HEK293 (cell line): ENCODE measurements around the gene TSSK6.
A peak's percentile ranks its signal among the peaks of the same experiment; 100 is the strongest.

Experiments used
- BCL11A ChIP-seq: fragments of 450-650 bp; formaldehyde crosslinking; IDR thresholded peaks from 2 replicates; pipeline ENCODE4 v1.5.1; 2016; ENCODE audit warnings: low read depth, missing biosample characterization, missing genetic modification characterization
- CTCF ChIP-seq: fragments of 450-650 bp; formaldehyde crosslinking; IDR thresholded peaks from 2 replicates; pipeline ENCODE4 v1.5.1; 2016; ENCODE audit warnings: missing biosample characterization, missing genetic modification characterization
- GLI2 ChIP-seq: fragments of 450-650 bp; formaldehyde crosslinking; IDR thresholded peaks from 2 replicates; pipeline ENCODE4; 2017; ENCODE audit warnings: missing biosample characterization, missing genetic modification characterization, low read depth, borderline replicate concordance
- HOXA7 ChIP-seq: sonication (generic); formaldehyde crosslinking; IDR thresholded peaks from 2 replicates; pipeline ENCODE4 v1.8.1; 2022; ENCODE audit warnings: missing genetic modification reagents, borderline replicate concordance
- KLF9 ChIP-seq: fragments of 450-650 bp; formaldehyde crosslinking; IDR thresholded peaks from 2 replicates; pipeline ENCODE4 v1.5.1; 2016; ENCODE audit warnings: missing biosample characterization, missing genetic modification characterization, low read depth
- MEIS1 ChIP-seq: sonication (generic); formaldehyde crosslinking; IDR thresholded peaks from 2 replicates; pipeline ENCODE4 v1.8.1; 2022; ENCODE audit warnings: missing genetic modification reagents, mild to moderate bottlenecking, borderline replicate concordance
- MYNN ChIP-seq: fragments of 450-650 bp; formaldehyde crosslinking; IDR thresholded peaks from 2 replicates; pipeline ENCODE4 v1.5.1; 2016; ENCODE audit warnings: missing biosample characterization, missing genetic modification characterization, borderline replicate concordance
- MZF1 ChIP-seq: fragments of 450-650 bp; formaldehyde crosslinking; IDR thresholded peaks from 2 replicates; pipeline ENCODE4 v1.5.1; 2017; ENCODE audit warnings: missing biosample characterization, missing genetic modification characterization, borderline replicate concordance
- OSR2 ChIP-seq: fragments of 450-650 bp; formaldehyde crosslinking; IDR thresholded peaks from 2 replicates; pipeline ENCODE4 v1.5.1; 2016; ENCODE audit warnings: missing biosample characterization, missing genetic modification characterization
- RBAK ChIP-seq: fragments of 450-650 bp; formaldehyde crosslinking; IDR thresholded peaks from 2 replicates; pipeline ENCODE4 v1.5.1; 2016; ENCODE audit warnings: missing biosample characterization, missing genetic modification characterization
- ZNF112 ChIP-seq: fragments of 450-650 bp; formaldehyde crosslinking; IDR thresholded peaks from 2 replicates; pipeline ENCODE4 v1.5.0; 2017; ENCODE audit warnings: missing biosample characterization, missing genetic modification characterization
- ZNF138 ChIP-seq: fragments of 450-650 bp; formaldehyde crosslinking; IDR thresholded peaks from 2 replicates; pipeline ENCODE4 v1.5.1; 2016; ENCODE audit warnings: missing biosample characterization, missing genetic modification characterization, borderline replicate concordance
- ZNF302 ChIP-seq: fragments of 450-650 bp; formaldehyde crosslinking; IDR thresholded peaks from 2 replicates; pipeline ENCODE4 v1.5.1; 2016; ENCODE audit warnings: missing biosample characterization, missing genetic modification characterization, low read depth
- ZNF394 ChIP-seq: fragments of 450-650 bp; formaldehyde crosslinking; IDR thresholded peaks from 2 replicates; pipeline ENCODE4 v1.5.1; 2016; ENCODE audit warnings: missing biosample characterization, missing genetic modification characterization, mild to moderate bottlenecking, moderate library complexity, borderline replicate concordance
- ZNF473 ChIP-seq: fragments of 450-650 bp; formaldehyde crosslinking; IDR thresholded peaks from 2 replicates; pipeline ENCODE4 v1.5.1; 2017; ENCODE audit warnings: missing biosample characterization, missing genetic modification characterization
- ZNF488 ChIP-seq: fragments of 450-650 bp; formaldehyde crosslinking; IDR thresholded peaks from 2 replicates; pipeline ENCODE4 v1.5.1; 2016; ENCODE audit warnings: missing biosample characterization, missing genetic modification characterization
- ZNF529 ChIP-seq: fragments of 450-650 bp; formaldehyde crosslinking; IDR thresholded peaks from 2 replicates; pipeline ENCODE4 v1.5.1; 2017; ENCODE audit warnings: missing genetic modification characterization, missing biosample characterization; ENCODE audit not compliant: insufficient replicate concordance
- ZNF548 ChIP-seq: fragments of 450-650 bp; formaldehyde crosslinking; IDR thresholded peaks from 2 replicates; pipeline ENCODE4 v1.5.1; 2016; ENCODE audit warnings: missing biosample characterization, missing genetic modification characterization
- ZNF571 ChIP-seq: fragments of 450-650 bp; formaldehyde crosslinking; IDR thresholded peaks from 2 replicates; pipeline ENCODE4 v1.5.0; 2017; ENCODE audit warnings: missing biosample characterization, missing genetic modification characterization
- ZNF596 ChIP-seq: fragments of 450-650 bp; IDR thresholded peaks from 2 replicates; pipeline ENCODE4 v1.5.0; 2018; ENCODE audit warnings: missing biosample characterization, mild to moderate bottlenecking, missing genetic modification characterization, moderate library complexity
- ZNF623 ChIP-seq: fragments of 450-650 bp; formaldehyde crosslinking; IDR thresholded peaks from 2 replicates; pipeline ENCODE4 v1.5.1; 2016; ENCODE audit warnings: missing biosample characterization, missing genetic modification characterization
- ZNF639 ChIP-seq: fragments of 450-650 bp; formaldehyde crosslinking; IDR thresholded peaks from 2 replicates; pipeline ENCODE4 v1.5.1; 2016; ENCODE audit warnings: missing biosample characterization, missing genetic modification characterization
- ZNF768 ChIP-seq: fragments of 450-650 bp; formaldehyde crosslinking; IDR thresholded peaks from 2 replicates; pipeline ENCODE4 v1.5.1; 2018; ENCODE audit warnings: missing biosample characterization, mild to moderate bottlenecking, missing genetic modification characterization
- ZNF776 ChIP-seq: fragments of 450-650 bp; formaldehyde crosslinking; IDR thresholded peaks from 2 replicates; pipeline ENCODE4 v1.5.0; 2017; ENCODE audit warnings: missing biosample characterization, missing genetic modification characterization, borderline replicate concordance
- ZNF777 ChIP-seq: fragments of 450-650 bp; formaldehyde crosslinking; IDR thresholded peaks from 2 replicates; pipeline ENCODE4 v1.5.1; 2017; ENCODE audit warnings: missing biosample characterization, missing genetic modification characterization, borderline replicate concordance
- ZNF785 ChIP-seq: fragments of 450-650 bp; formaldehyde crosslinking; IDR thresholded peaks from 2 replicates; pipeline ENCODE4 v1.5.1; 2016; ENCODE audit warnings: missing biosample characterization, missing genetic modification characterization
- ZNF792 ChIP-seq: fragments of 450-650 bp; formaldehyde crosslinking; IDR thresholded peaks from 2 replicates; pipeline ENCODE4 v1.5.1; 2016; ENCODE audit warnings: missing biosample characterization, missing genetic modification characterization
- ZXDB ChIP-seq: fragments of 450-650 bp; formaldehyde crosslinking; IDR thresholded peaks from 2 replicates; pipeline ENCODE4 v1.5.1; 2016; ENCODE audit warnings: missing biosample characterization, missing genetic modification characterization
- TF ChIP-seq, protein P1 (sequence below): fragments of 450-650 bp; formaldehyde crosslinking; IDR thresholded peaks from 2 replicates; pipeline ENCODE4 v1.5.1; 2016; ENCODE audit warnings: missing biosample characterization, missing genetic modification characterization
- TF ChIP-seq, protein P2 (sequence below): fragments of 450-650 bp; formaldehyde crosslinking; IDR thresholded peaks from 2 replicates; pipeline ENCODE4 v1.5.1; 2016; ENCODE audit warnings: missing biosample characterization, missing genetic modification characterization
- TF ChIP-seq, protein P3 (sequence below): fragments of 450-650 bp; IDR thresholded peaks from 2 replicates; pipeline ENCODE4 v1.5.1; 2018; ENCODE audit warnings: missing biosample characterization, missing genetic modification characterization

TSSK6 gene

DNA sequence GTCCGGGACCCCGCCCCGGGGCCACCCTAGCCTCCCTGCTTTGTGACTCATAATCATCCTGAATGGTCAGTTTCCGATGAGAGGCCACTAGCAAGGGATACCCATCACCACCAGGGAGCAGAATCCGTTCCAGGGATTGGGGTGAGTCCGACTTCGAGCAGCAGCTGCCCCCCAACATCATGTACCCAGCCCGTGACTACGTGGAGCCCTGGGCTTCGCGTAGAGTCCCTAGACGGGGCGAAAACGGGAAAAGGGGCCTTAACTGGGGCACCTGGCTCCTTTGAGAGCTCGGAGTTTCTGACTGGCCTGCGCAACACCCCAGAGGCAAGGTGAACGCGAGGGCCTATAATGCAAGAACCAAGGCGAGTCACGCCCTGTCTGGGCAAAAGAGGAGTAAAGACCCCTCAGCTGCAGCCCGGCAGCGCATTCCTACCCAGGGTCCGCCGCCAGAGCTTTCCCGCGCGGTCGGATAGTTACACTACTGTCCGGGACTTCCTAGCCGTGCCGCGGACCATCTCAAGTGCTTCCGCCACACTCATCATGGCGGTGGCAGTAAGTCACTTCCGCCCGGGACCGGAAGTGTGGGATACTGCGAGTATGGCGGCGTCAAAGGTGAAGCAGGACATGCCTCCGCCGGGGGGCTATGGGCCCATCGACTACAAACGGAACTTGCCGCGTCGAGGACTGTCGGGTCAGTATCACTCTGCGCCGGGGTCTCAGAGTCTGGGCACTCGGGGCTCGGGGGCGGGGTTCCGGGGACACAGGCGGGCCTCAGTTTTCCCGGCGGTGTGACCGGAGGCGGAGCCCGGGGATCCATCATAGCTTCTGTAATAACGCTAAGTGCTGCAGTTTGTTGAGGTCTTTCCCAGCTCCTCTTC lies 533 bp upstream of the TSSK6 start, which contains the start of gene NDUFA13 (continued):
- TF ChIP-seq OSR2 (tag by site-specific recombination) (no peak), ZNF623 (tag by site-specific recombination) (no peak), GLI2 (tag by site-specific recombination) (no peak), ZNF792 (no peak), ZNF548 (tag by site-specific recombination) (no peak), ZNF488 (tag by site-specific recombination) (no peak), ZNF639 (tag by site-specific recombination) (peak; percentile 81), ZNF571 (tag by site-specific recombination) (no peak), RBAK (tag by site-specific recombination) (no peak), ZNF776 (tag by site-specific recombination) (no peak), ZXDB (peak; percentile 82; the same call in 1 of the 2 replicates), ZNF473 (tag by site-specific recombination) (no peak), CTCF (tag by site-specific recombination) (no peak), MEIS1 (CRISPR knock-in tag) (no peak), ZNF596 (tag by site-specific recombination) (no peak), HOXA7 (CRISPR knock-in tag) (no peak), ZNF785 (tag by site-specific recombination) (no peak), ZNF302 (tag by site-specific recombination) (no peak), BCL11A (no peak), ZNF394 (peak; percentile 38; the same call in 1 of the 2 replicates), ZNF112 (tag by site-specific recombination) (no peak), ZNF768 (no peak), ZNF777 (tag by site-specific recombination) (no peak), MYNN (tag by site-specific recombination) (no peak), KLF9 (peak; percentile 28; the same call in 1 of the 2 replicates), ZNF138 (tag by site-specific recombination) (no peak), MZF1 (tag by site-specific recombination) (no peak), ZNF529 (tag by site-specific recombination) (no peak)
- TF ChIP-seq, protein P1, sequence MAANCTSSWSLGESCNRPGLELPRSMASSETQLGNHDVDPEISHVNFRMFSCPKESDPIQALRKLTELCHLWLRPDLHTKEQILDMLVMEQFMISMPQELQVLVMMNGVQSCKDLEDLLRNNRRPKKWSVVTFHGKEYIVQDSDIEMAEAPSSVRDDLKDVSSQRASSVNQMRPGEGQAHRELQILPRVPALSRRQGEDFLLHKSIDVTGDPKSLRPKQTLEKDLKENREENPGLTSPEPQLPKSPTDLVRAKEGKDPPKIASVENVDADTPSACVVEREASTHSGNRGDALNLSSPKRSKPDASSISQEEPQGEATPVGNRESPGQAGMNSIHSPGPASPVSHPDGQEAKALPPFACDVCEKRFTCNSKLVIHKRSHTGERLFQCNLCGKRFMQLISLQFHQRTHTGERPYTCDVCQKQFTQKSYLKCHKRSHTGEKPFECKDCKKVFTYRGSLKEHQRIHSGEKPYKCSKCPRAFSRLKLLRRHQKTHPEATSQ (tag by site-specific recombination), result no peak
- TF ChIP-seq, protein P2, sequence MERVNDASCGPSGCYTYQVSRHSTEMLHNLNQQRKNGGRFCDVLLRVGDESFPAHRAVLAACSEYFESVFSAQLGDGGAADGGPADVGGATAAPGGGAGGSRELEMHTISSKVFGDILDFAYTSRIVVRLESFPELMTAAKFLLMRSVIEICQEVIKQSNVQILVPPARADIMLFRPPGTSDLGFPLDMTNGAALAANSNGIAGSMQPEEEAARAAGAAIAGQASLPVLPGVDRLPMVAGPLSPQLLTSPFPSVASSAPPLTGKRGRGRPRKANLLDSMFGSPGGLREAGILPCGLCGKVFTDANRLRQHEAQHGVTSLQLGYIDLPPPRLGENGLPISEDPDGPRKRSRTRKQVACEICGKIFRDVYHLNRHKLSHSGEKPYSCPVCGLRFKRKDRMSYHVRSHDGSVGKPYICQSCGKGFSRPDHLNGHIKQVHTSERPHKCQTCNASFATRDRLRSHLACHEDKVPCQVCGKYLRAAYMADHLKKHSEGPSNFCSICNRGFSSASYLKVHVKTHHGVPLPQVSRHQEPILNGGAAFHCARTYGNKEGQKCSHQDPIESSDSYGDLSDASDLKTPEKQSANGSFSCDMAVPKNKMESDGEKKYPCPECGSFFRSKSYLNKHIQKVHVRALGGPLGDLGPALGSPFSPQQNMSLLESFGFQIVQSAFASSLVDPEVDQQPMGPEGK, result peak; percentile 34; the same call in 1 of the 2 replicates
- TF ChIP-seq, protein P3, sequence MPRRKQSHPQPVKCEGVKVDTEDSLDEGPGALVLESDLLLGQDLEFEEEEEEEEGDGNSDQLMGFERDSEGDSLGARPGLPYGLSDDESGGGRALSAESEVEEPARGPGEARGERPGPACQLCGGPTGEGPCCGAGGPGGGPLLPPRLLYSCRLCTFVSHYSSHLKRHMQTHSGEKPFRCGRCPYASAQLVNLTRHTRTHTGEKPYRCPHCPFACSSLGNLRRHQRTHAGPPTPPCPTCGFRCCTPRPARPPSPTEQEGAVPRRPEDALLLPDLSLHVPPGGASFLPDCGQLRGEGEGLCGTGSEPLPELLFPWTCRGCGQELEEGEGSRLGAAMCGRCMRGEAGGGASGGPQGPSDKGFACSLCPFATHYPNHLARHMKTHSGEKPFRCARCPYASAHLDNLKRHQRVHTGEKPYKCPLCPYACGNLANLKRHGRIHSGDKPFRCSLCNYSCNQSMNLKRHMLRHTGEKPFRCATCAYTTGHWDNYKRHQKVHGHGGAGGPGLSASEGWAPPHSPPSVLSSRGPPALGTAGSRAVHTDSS, result no peak
